ENCODE measurements around the gene PTCRA.
A peak's percentile ranks its signal among the peaks of the same experiment; 100 is the strongest.
"Not testable (repeated sequence)": the region's sequence is repeated elsewhere in the genome, so short reads cannot be mapped to it uniquely, and the experiment has no call there.

The PTCRA gene

GRCh38 chr6:42915732-42916131, at the start of gene PTCRA:
Gene PTCRA, plus strand, starts transcription at chr6:42916053. Its CDS starts 17 bp downstream, at chr6:42916070.
- DNase-seq (ENCODE audit: low spot score): no peak

DNA sequence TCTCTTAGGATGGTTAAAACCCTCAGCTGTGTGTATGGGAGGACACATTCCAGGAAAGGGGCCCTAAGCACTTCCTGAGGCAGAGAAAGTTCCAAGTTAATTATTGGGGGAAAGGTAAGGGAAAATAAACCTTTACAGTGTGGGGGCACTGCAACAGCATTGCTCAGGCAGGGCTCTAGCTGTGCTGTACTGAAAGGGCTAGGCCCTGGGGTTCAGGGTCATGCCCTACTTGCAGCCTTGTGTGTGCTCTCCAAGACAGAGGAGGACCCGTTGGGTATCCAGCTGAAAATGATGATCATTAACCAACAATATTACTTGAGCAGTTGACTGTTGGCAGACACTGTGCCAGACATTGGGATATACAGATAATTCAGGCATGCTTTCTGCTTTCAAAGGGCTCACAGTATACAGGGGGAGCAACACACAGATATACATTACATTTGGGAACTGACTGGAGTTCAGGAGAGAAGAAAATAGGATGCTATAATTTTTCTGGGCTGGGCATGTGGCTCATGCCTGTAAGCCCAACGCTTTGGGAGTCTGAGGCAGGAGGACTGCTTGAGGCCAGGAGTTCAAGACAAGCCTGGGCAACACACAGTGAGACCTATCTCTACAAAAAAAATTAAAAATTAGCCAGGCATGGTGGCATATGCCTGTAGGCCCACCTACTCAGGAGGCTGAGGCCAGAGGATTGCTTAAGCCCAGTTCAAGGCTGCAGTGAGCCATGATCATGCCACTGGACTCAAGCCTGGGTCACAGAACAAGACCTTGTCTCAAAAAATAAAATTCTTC, 45.5 kb upstream of the PTCRA start:
- DNase-seq (ENCODE audit: low spot score): no peak

DNA sequence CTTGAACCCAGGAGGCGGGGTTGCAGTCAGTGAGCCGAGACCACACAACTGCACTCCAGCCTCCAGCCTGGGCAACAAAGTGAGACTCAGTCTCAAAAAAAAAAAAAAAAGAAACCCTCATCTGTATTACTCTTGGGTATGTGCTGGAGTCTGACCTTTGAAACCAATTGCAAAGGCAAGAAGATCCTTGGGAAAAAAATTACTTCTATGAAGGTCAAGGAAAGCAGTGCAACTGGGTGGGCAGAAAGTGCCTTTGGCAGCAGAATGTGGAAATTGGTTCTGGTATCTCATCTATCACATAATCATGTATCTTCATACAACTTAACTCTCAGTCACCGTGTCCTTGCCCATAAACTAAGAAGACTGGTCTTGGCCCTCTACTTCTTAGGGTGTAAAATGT, 44.1 kb upstream of the PTCRA start:
- DNase-seq (ENCODE audit: low spot score): no peak

DNA sequence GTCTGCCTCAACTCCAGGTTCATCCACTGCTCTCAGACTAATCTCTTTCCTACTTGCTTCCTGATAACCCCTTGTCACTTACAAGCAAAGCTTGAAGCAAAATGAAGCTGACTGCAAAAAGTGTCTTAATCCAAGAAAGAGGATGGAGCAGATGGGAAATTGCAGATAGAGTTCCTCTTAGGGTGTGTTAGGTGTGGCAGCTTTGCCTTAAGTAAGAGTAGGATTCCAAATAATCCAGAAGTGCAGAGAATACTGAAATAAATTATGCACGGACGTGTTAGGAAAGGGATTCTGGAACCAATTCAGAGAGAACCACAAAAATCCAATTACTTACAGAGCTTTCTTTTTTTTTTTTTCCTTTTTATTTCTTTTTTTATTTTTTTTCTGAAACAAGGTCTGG, 42.5 kb upstream of the PTCRA start:
- DNase-seq (ENCODE audit: low spot score): no peak

- DNase-seq (ENCODE audit: low spot score): no peak
These were observed 38.2 kb upstream of the PTCRA start for GRCh38 chr6:42877695-42878094.

DNA sequence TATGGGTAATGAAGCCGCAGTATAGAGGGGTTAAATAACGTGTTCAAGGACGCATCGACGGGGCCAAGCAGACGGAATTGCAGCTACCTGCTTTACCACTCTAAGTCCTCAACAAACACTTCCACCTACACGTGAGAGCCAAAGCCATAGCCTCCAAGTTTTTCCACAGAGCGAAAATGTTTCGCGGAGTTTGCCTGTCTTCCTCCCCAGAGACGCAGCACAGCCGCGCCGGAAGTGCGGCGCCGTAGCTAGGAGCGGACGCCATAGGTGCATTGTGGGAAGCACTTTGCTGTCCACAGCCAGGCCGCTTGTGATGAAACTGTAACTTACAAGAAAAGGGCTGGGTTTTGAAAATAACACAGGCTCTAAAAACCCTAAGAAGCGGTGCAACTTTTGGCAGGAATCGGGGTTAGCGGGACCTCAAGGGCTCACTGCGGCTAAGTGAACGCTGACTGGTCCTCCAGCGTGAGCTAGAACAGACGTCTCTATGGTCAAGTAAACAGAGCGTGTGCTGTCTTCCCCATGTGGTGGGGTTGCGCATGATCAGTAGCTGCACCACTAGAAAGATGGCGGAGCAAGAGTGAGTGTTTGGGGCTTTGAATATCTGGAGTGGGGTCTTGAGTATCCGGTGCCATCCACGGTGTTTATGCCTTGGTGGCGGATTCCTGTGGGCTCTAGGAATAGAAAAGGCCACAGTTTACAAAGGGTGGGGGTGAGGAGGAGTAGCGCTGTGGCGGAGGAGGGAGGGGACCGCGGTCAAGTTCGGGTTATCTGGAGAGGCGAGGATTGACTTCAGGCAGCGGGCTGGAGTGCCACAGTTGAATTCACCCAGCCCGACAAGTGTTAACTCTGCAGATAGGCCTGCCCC, 36.2 kb upstream of the PTCRA start, which contains the start of gene RPL7L1:
TSS of gene RPL7L1 (plus strand) at position 245 of the 868 bp plus-strand sequence. CDS start at position 540, 295 bp downstream.
- peak; percentile 85 for DNase-seq (ENCODE audit: low spot score)

GRCh38 chr6:42880240-42880817, 35.5 kb upstream of the PTCRA start:
- DNase-seq (ENCODE audit: low spot score): not testable (repeated sequence)

GRCh38 chr6:42880871-42881270, 35.0 kb upstream of the PTCRA start:
- not testable (repeated sequence) for DNase-seq (ENCODE audit: low spot score)

DNA sequence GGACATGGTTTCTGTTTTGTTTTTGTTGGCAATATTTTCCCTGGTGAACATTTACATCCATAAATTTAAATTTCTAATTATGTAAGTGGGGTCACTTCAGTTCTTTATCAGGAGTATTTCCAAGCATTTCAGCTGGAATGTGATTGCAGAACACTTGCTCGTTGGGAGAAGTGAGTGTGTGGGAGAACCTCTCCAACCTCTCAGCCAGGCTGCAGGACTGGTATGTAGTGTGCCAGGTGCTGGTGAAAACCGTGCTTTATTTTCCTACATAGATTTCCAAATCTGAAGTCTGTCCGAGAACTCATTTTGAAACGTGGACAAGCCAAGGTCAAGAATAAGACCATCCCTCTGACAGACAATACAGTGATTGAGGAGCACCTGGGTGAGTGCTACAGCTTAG, 30.2 kb upstream of the PTCRA start:
- no peak for DNase-seq (ENCODE audit: low spot score)

- DNase-seq (ENCODE audit: low spot score): not testable (repeated sequence)
These were observed 27.7 kb upstream of the PTCRA start for GRCh38 chr6:42888201-42888600.

DNA sequence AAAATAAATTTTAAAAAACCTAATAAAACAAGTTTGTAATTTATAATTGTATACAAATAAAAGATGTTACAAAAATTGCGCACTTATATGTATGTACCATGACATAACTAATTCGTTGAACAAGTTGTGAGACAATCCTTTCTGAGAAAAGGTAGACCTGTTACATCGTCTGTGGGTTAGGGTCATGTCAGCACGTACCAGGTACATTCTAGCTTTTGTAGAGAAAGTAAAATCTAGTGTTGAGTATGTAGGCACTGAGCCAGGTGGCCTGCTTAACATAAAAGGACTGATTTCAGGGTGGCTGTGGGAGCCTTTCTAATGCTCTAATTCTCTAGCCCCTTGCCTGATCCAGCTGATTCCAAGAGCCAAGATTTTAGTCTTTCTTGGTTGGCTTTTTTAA, 26.0 kb upstream of the PTCRA start:
- DNase-seq (ENCODE audit: low spot score): peak; percentile 17

DNA sequence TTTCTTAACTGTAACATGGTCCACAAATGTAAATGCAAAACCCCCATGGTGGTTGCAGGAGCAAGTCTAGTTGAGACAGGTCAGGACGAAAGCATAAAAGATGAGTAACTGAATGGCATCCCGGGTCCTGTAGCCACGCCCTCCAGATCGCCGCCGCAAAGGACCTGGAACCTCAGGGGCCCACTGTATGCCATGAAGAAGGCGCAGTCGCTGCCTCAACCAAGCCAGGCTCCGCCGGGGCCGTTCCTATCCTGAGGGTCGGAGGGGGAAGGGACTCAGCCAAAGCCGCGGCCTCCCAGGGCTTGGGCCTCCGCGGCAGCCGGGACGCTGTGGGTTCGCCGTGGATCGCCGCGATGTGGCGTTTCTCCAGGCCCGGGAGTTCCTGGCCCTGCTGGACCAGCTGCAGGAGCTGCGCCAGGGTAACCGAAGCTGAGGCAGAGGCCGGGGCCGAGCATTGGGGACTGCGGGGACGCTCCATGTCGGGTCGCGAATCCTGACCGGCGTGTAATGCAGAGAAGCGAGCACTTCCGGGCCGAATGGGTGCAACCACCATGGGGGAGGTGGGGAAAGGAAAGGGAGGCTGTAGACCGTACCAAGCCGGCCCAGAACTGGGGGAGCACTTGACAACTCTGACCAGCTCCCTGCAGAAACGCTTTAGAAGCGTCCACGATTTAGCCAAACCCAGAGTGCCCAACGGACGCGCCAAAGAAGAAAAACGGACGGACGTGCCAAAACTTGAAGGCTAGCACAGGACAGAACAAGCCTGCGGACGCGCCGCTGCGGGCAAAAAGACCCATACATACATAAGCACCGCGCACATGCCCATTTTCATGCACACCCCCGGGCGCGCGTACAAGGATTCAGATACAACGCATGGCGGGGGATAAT, 25.3 kb upstream of the PTCRA start:
- peak; percentile 93 for DNase-seq (ENCODE audit: low spot score)

DNA sequence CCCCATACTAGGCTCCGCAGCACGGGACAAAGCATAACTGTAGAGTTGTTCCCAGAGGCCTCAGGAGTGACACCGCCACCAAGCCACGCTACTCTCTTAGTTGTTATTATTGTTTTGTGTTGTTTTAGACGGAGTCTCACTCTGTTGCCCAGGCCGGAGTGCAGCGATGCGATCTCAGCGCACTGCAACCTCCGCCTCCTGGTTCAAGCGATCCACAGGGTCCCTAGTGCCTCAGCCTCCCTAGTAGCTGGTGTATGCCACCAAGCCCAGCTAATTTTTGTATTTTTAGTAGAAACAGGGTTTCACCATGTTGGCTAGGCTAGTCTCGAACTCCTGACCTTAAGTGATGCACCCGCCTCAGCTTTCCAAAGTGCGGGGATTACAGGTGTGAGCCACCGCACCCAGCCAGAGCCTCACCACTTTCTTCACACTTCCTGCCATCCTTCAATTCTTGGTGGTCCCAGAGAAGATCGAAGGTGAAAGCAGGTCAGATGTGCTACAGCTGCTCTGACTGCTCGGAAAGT, 24.6 kb upstream of the PTCRA start:
- no peak for DNase-seq (ENCODE audit: low spot score)

DNA sequence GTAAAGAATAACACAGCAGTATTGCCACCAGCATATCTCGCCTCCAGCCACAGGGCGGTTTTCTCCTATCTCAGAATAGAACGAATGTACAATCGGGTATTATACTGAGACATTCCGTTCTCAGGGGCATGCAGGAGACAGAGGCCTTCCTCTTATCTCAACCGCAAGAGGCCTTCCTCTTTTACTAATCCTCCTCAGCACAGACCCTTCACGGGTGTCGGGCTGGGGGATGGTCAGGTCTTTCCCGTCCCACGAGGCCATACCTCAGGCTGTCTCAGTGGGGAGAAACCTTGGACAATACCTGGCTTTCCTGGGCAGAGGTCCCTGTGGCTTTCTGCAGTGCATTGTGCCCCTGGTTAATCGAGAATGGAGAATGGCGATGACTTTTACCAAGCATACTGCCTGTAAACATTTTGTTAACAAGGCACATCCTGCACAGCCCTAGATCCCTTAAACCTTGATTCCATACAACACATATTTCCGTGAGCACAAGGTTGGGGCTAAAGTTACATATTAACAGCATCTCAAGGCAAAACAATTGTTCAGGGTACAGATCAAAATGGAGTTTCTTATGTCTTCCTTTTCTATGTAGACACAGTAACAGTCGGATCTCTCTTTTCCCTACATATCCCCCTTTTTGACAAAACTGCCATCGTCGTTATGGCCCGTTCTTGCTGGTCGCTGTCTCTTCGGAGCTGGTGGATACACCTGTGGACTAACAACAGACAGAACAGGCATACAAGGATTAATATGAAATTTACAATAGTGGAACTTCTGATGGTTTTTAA, 21.6 kb upstream of the PTCRA start:
- DNase-seq (ENCODE audit: low spot score): not testable (repeated sequence)

DNA sequence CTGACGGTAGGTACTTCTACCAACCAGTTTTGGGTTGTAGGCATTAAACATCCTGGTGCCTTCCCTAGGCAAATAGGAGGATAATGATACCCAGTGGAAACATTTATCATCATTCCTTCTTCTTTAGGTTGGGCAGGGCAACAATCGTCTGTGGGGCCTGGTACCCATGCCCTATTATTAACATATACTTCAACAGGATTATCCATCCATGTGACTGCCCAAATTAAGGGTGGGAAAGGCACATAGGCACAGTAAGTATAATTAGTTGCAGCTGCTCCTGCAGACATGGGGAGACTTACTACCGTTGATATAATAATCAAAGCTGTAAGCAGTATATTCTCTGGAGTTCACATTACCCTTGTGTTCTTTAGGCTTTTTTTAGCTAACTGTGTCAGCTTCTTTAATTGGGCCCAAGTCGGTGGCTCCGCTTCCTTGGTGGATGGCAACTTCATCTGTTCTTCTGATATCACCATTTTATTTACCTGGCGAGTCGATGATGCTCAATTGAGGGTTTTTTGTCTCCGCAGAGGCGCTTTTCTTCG, 19.6 kb upstream of the PTCRA start:
- no peak for DNase-seq (ENCODE audit: low spot score)

DNA sequence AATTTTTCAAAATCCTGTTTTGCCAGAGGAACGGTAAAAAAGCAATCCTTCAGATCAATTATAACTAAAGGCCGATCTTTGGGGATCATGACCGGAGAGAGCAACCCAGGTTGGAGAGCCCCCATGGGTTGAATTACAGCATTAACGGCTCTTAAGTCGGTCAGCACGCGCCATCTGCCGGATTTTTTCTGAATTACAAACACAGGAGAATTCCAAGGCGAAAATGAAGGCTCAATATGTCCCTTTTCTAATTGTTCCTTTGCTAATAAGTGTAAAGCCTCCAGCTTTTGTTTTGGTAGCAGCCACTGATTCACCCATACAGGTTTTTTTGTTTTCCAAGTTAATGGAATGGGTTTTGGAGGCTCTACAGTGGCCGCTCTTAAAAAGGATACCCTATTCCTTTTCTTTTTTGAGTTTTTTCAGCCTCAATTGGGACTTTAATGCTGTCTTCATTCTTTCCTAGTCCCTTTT, 16.9 kb upstream of the PTCRA start:
- DNase-seq (ENCODE audit: low spot score): peak; percentile 41

- no peak for DNase-seq (ENCODE audit: low spot score)
These were observed 16.0 kb upstream of the PTCRA start for GRCh38 chr6:42899871-42900270.

DNA sequence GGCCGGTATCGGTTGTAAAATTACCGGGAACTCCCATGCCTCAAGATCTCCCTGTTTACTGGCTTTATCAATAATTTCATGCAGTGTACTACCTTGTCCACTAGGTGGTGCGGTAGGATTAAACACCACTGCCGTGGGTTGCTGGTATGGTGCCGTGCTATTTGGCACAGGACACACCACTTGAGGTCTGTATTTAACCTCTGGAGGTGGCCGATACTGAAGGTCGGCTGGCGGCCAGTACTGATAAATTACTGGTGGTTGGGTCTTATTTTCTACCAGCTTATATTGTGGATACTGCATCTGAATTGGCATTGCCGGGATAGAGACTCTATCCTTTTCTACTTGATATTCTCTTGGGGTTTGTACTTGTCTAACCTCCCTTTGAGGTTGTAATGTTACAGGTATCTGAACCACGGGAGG, 14.3 kb upstream of the PTCRA start:
- peak; percentile 73 for DNase-seq (ENCODE audit: low spot score)

- not testable (repeated sequence) for DNase-seq (ENCODE audit: low spot score)
These were observed 13.2 kb upstream of the PTCRA start for GRCh38 chr6:42902429-42903263.

All from SW480 (cell line).